ENCODE measurements around the gene PCNX1. TPM values are rescaled to one million over a fixed set of nuclear protein-coding genes. Genes with fewer than 3 reads are reported as not detected.

The PCNX1 gene
- total and polyA plus RNA-seq, 2 of the 4 experiments (the other 2 are of a cell fraction), result 15.0 to 43.7 TPM

- ChIA-PET CTCF (no interaction called here), POLR2A (ENCODE audit: unreplicated experiment) (no interaction called here)
- peaks cover 7 to 13% of the 10 kb centered on the region in 2 experiments; a peak in 3 of 4 replicates for H3K79me1 ChIP-seq (ENCODE audit: low read depth in 1 of 2, low read length in 2 of 2)
- H2AK5ac ChIP-seq (ENCODE audit: low read depth, low read length), result no peak overlapping the region
- H2AK9ac ChIP-seq (replicated peaks; ENCODE audit: low read depth, low read length, poor library complexity), result no peak overlapping the region
- no TSS peak for BruUV-seq (replicated peaks)
- H3K4me2 ChIP-seq (ENCODE audit: low read depth, low read length), result no peak overlapping the region
- H4K91ac ChIP-seq (ENCODE audit: insufficient read depth, low read depth, low read length), result no peak overlapping the region
- no peak overlapping the region for H2BK20ac ChIP-seq (ENCODE audit: low read depth, low read length)
- H3K9me1 ChIP-seq (ENCODE audit: insufficient read depth, low read length), result peaks cover 8% of the 10 kb centered on the region; the same call in 1 of the 2 replicates
- H3K27ac ChIP-seq (ENCODE audit: insufficient read depth, low read length), result no peak overlapping the region
- no peak overlapping the region for H3K4me3 ChIP-seq (ENCODE audit: insufficient read depth, low read depth, low read length)
- H4K5ac ChIP-seq (ENCODE audit: low read depth, low read length), result no peak overlapping the region
- ATAC-seq (ENCODE audit: low read depth) (peak; percentile 70), DNase-seq (peak; percentile 70)
- H3K4me1 ChIP-seq (ENCODE audit: control insufficient read depth, insufficient read depth, low read length), result peaks cover 7% of the 10 kb centered on the region
- H3K56ac ChIP-seq (ENCODE audit: extremely low read depth, insufficient read depth, low read length), result no peak overlapping the region
- no peak overlapping the region for H3K18ac ChIP-seq (ENCODE audit: low read depth, low read length)
- intact Hi-C loops (cut with micrococcal nuclease) (no loop called here), dilution Hi-C loops (cut with HindIII; ENCODE audit: low sequenced_read_pairs, unreplicated experiment) (no loop called here), in situ Hi-C loops (cut with MboI; ENCODE audit: low sequenced_read_pairs) (no loop called here)
- peaks cover 18% of the 10 kb centered on the region for H3K36me3 ChIP-seq (ENCODE audit: control insufficient read depth, insufficient read depth, low read length)
- WGBS, 2 experiments (ENCODE audit: extremely low coverage in 2 of 2, insufficient read length in 1 of 2), result no CpG with 5 or more reads among the region's 1 CpG
- H3K27me3 ChIP-seq (ENCODE audit: control insufficient read depth, insufficient read depth, low read length), result no peaks in the 10 kb centered on the region
- H3K9ac ChIP-seq (ENCODE audit: low read depth, low read length), result no peak overlapping the region
- no peak overlapping the region for H2AFZ ChIP-seq (replicated peaks; ENCODE audit: low read length, poor library complexity)
- TF ChIP-seq RAD21 (IDR thresholded peaks at IDR 0.05; ENCODE audit: low read length), result no peak
- peak; percentile 35; the same call in 1 of the 2 replicates for TF ChIP-seq MAFK (IDR thresholded peaks at IDR 0.05; ENCODE audit: low read depth, low read length)
- peak; percentile 34; the same call in 1 of the 2 replicates for TF ChIP-seq CEBPB (IDR thresholded peaks at IDR 0.05; ENCODE audit: low read depth, low read length)
- TF ChIP-seq CTCF (conservative IDR thresholded peaks at IDR 0.05; ENCODE audit: low read depth, low read length), result no peak
- TF ChIP-seq MAZ (IDR thresholded peaks at IDR 0.05; ENCODE audit: borderline replicate concordance, low read depth, low read length), result no peak
- 0 out of 2 replicates have a peak, but pooled peaks have one; percentile 17 for TF ChIP-seq FOS (IDR thresholded peaks at IDR 0.05; ENCODE audit: low read depth, low read length)
- H2BK15ac ChIP-seq (ENCODE audit: low read depth, low read length), result no peak overlapping the region
- H2BK5ac ChIP-seq (ENCODE audit: low read depth, low read length, poor library complexity, severe bottlenecking), result no peak overlapping the region
- H3K9me3 ChIP-seq (ENCODE audit: control insufficient read depth, insufficient read depth, low read length), result no peaks in the 10 kb centered on the region
- H3K4ac ChIP-seq (ENCODE audit: low read depth, low read length), result no peak overlapping the region
- no peak overlapping the region for H2BK120ac ChIP-seq (ENCODE audit: low read depth, low read length)
- no peak overlapping the region for H4K8ac ChIP-seq (ENCODE audit: low read depth in 2 of 2, low read length in 2 of 2)
- H3K23ac ChIP-seq (ENCODE audit: low read depth, low read length), result no peak overlapping the region
- H4K20me1 ChIP-seq (ENCODE audit: insufficient read depth, low read length), result no peaks in the 10 kb centered on the region
- H3K14ac ChIP-seq (replicated peaks; ENCODE audit: low read depth, low read length), result no peak overlapping the region
These were observed 148.9 kb downstream of the PCNX1 start for GRCh38 chr14:71056168-71056567.
